Thoracic aorta (tissue), 2 donors: Measurements from ENCODE around the gene SNCAIP. TPM values are rescaled to one million over a fixed set of nuclear protein-coding genes. Genes with fewer than 3 reads are reported as not detected.

Source experiments
- ATAC-seq: fragments of 150-250 bp; one replicate; pipeline ENCODE4 v1.8.0; 2017; ENCODE audit warnings: low read depth; ENCODE audit not compliant: insufficient number of reproducible peaks, low FRiP score
- DNase-seq: peaks from one replicate; pipeline ENCODE4 v3.0.0-alpha.2; 2020; ENCODE audit warnings: low spot score
- H3K27ac ChIP-seq, 2 donors: fragments of 200-600 bp; sonication (generic); 1 replicate in 1 of 2; 2 replicates in 1 of 2; pipeline ENCODE4 v1.5.1; 2016; ENCODE audit warnings: mild to moderate bottlenecking in 2 of 2, moderate library complexity in 2 of 2
- H3K27me3 ChIP-seq: fragments of 200-600 bp; sonication (generic); replicated peaks from 2 replicates; pipeline ENCODE4 v1.6.0; 2016; ENCODE audit warnings: mild to moderate bottlenecking; ENCODE audit not compliant: insufficient read depth
- H3K36me3 ChIP-seq: fragments of 200-600 bp; sonication (generic); one replicate; pipeline ENCODE4 v1.5.1; 2016
- H3K4me1 ChIP-seq, 2 donors: fragments of 200-600 bp; sonication (generic); 1 replicate in 1 of 2; 2 replicates in 1 of 2; pipeline versions ENCODE4 v1.5.1 to v1.6.0; 2016; ENCODE audit warnings: low read depth in 2 of 2, mild to moderate bottlenecking in 1 of 2; ENCODE audit not compliant: control insufficient read depth in 1 of 2
- H3K4me3 ChIP-seq: fragments of 200-600 bp; sonication (generic); 2 replicates; pipeline ENCODE4 v1.5.1; 2016; ENCODE audit warnings: mild to moderate bottlenecking
- H3K9me3 ChIP-seq: fragments of 200-600 bp; sonication (generic); 2 replicates; pipeline ENCODE4 v1.5.1; 2016
- total RNA-seq, 2 donors: library from RNA; depleted of rRNA; stranded (reverse); fragments of >200 nt; gene quantifications; one replicate each; pipeline versions ENCODE4 v1.1.0 to v1.2.3, GENCODE V29; 2016
- TF ChIP-seq, protein P1 (sequence below): fragments of 200-600 bp; sonication (generic); IDR thresholded peaks from one replicate; pipeline ENCODE4 v1.5.1; 2019; ENCODE audit warnings: antibody characterized with exemption

SNCAIP gene
- total RNA-seq, 2 donors from 2014 or later: 4.5 to 8.5 TPM

DNA sequence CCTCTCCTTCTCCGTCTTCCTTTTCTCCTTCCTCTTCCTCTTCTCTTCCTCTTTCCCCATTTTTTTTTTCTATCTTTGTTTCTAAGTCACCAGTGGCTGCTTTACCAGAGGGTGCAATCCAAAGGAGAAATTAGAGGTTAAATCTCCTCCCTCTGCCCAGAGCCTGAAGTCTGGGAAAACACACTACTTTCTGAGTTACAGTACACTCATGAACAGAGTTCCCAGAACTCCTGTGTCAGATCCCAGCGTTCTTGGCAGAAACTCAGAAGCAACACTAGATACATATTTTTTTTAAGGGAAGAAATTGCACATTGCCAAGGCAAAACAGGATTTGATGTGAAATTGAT is 189.0 kb downstream of the SNCAIP start:
- H3K4me1 ChIP-seq: peaks cover 9 to 22% of the 10 kb centered on the region in 2 donors
- H3K27me3 ChIP-seq: no peaks in the 10 kb centered on the region
- no peaks in the 10 kb centered on the region for H3K36me3 ChIP-seq
- TF ChIP-seq, protein P1, sequence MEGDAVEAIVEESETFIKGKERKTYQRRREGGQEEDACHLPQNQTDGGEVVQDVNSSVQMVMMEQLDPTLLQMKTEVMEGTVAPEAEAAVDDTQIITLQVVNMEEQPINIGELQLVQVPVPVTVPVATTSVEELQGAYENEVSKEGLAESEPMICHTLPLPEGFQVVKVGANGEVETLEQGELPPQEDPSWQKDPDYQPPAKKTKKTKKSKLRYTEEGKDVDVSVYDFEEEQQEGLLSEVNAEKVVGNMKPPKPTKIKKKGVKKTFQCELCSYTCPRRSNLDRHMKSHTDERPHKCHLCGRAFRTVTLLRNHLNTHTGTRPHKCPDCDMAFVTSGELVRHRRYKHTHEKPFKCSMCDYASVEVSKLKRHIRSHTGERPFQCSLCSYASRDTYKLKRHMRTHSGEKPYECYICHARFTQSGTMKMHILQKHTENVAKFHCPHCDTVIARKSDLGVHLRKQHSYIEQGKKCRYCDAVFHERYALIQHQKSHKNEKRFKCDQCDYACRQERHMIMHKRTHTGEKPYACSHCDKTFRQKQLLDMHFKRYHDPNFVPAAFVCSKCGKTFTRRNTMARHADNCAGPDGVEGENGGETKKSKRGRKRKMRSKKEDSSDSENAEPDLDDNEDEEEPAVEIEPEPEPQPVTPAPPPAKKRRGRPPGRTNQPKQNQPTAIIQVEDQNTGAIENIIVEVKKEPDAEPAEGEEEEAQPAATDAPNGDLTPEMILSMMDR: no peak
- ATAC-seq: no peak
- H3K4me3 ChIP-seq: peak overlapping the region; percentile 4
- peak overlapping the region; percentile 48 to 70 for H3K27ac ChIP-seq
- no peaks in the 10 kb centered on the region for H3K9me3 ChIP-seq
- peak; percentile 42 for DNase-seq

DNA sequence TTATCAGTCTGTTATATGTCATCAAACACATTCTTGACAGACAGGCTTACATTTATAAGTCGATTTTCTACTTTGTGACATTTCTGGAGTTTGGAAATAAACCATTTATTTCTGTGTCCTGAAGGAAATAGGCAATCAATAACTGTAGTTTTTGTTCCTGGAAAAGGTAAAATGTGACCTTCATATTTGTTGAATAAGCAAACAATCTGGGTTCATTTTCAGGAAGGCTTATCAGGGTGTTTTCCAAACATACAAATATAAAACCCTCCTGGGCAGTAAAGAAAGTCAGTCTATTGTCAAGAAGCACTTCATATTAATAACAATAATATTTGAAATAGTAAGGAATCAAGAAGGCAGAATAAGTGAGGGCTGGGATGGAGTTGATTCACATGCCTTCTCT is 195.0 kb downstream of the SNCAIP start:
- TF ChIP-seq, protein P1: no peak
- Histone ChIP-seq H3K9me3 (no peaks in the 10 kb centered on the region), H3K36me3 (no peaks in the 10 kb centered on the region), H3K4me3 (no peak overlapping the region), H3K27ac (no peak overlapping the region), H3K27me3 (no peaks in the 10 kb centered on the region), H3K4me1 (peaks cover 10 to 15% of the 10 kb centered on the region in 2 donors)
- ATAC-seq (no peak), DNase-seq (no peak)

DNA sequence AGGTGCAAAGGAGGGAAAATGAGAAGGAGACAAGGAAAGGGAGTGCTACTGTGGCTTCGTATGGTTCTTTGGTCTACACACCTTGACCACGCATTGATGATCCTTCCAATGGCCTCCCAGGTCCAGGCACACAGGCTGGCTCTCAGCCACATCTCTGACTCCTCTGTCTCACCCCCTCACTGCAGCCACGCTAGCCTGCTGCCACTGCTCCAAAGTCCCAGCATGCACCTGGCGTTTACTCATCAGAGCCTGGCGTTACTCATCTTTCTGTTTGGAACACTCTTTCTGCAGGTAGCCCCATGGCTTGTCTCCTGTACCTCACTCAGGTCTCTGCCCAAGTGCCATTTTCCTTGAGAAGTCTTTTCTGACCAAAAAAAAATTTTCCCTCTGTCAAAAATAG is 195.5 kb downstream of the SNCAIP start:
- Histone ChIP-seq H3K4me1 (peaks cover 10 to 12% of the 10 kb centered on the region in 2 donors), H3K4me3 (no peak overlapping the region), H3K27me3 (no peaks in the 10 kb centered on the region), H3K9me3 (no peaks in the 10 kb centered on the region), H3K27ac (no peak overlapping the region), H3K36me3 (no peaks in the 10 kb centered on the region)
- DNase-seq (no peak), ATAC-seq (no peak)
- TF ChIP-seq, protein P1: no peak

DNA sequence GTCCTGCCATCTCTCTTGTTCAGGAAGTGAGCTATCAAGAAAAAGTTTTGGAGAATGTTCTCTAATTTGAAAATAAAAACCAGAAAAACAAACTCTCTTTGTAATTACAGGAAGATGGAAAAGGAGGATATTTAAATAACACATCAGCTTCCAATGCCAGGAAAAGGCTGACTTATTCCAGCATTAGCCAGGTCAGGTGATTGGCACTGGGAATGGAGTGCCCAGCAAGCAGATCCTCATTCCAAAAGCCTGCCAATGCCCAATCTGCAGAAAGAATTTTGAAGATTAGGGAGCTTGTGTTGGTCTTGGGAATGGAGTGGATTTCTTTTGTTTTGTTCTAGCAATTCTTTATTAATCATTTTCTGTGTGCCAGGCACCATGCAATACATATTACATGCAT is 196.6 kb downstream of the SNCAIP start:
- no peaks in the 10 kb centered on the region for H3K9me3 ChIP-seq
- DNase-seq (no peak), ATAC-seq (peak; percentile 50)
- peaks cover 10 to 12% of the 10 kb centered on the region in 2 donors for H3K4me1 ChIP-seq
- no peak overlapping the region for H3K4me3 ChIP-seq
- TF ChIP-seq, protein P1: no peak
- peak overlapping the region in 1 of 2 donors; percentile 37 for H3K27ac ChIP-seq
- no peaks in the 10 kb centered on the region for H3K27me3 ChIP-seq
- H3K36me3 ChIP-seq: no peaks in the 10 kb centered on the region

Other genes with a start within 250 kb of the SNCAIP start
- 10 to 100 TPM; 32.9 to 65.2 TPM for gene LOX, start 234.0 kb upstream of the SNCAIP start, total RNA-seq
- under 1 TPM; 0.27 to 0.92 TPM for gene ZNF474, start 182.7 kb upstream of the SNCAIP start, total RNA-seq